Lower leg skin (tissue), 4 donors: ENCODE measurements around the gene TAF13. TPM values are rescaled to one million over a fixed set of nuclear protein-coding genes. Genes with fewer than 3 reads are reported as not detected.
A peak's percentile ranks its signal among the peaks of the same experiment; 100 is the strongest.

Experiments used
- DNase-seq, 2 donors: peaks; one replicate each; pipeline ENCODE4 v3.0.0-alpha.2; 2019; ENCODE audit warnings: low spot score in 2 of 2
- H3K4me3 ChIP-seq: fragments of 200-600 bp; sonication (generic); 2 replicates; pipeline ENCODE4 v1.5.1; 2017; ENCODE audit warnings: mild to moderate bottlenecking, low read depth; ENCODE audit not compliant: poor library complexity, severe bottlenecking
- CTCF ChIP-seq, 3 donors: fragments of 450-650 bp; IDR thresholded peaks; one replicate each; pipeline ENCODE4 v1.5.1; 2016; ENCODE audit warnings: antibody characterized with exemption in 3 of 3, mild to moderate bottlenecking in 3 of 3, moderate library complexity in 2 of 3
- POLR2A ChIP-seq, 2 donors: fragments of 450-650 bp; IDR thresholded peaks; one replicate each; pipeline ENCODE4 v1.6.1; 2016 to 2017; ENCODE audit warnings: antibody characterized with exemption in 2 of 2, mild to moderate bottlenecking in 1 of 2, moderate library complexity in 1 of 2
- WGBS, 2 donors: methylation state at CpG; one replicate each; pipeline ENCODE4 v1.1.5; 2018; 5-methylcytosine and 5-hydroxymethylcytosine counted together
- intact Hi-C: fragments of 100-400 bp; cut with DNase I; formaldehyde crosslinking; loops from one replicate; pipeline ENCODE4 v1.15.0; 2023; ENCODE audit warnings: low total_unique reads
- total RNA-seq, 4 donors: library from RNA; depleted of rRNA; stranded (reverse); fragments of >200 nt; gene quantifications; one replicate each; pipeline ENCODE4 v1.1.0, GENCODE V29; 2016

Gene TAF13
- total RNA-seq, 4 donors from 2014 or later = 22.2 to 28.9 (median 23.9) TPM

- intact Hi-C loops = no loop called here
These were observed 27.5 kb downstream of the TAF13 start for GRCh38 chr1:109048335-109048734.

GRCh38 chr1:109047339-109047738 lies 28.5 kb downstream of the TAF13 start:
- intact Hi-C loops = no loop called here
- 78 to 87% methylated on average over 6 of the region's 6 CpGs for WGBS, 2 donors
- TF ChIP-seq CTCF (IDR thresholded peaks at IDR 0.05) (no peak), POLR2A (IDR thresholded peaks at IDR 0.05) (no peak)

More at GRCh38 chr1:109048335-109048734, 27.5 kb downstream of the TAF13 start:
- 23% methylated on average over 2 of the region's 2 CpGs for WGBS, 2 donors
- H3K4me3 ChIP-seq = no peak overlapping the region
- no peak for DNase-seq
- TF ChIP-seq CTCF (IDR thresholded peaks at IDR 0.05) (no peak), POLR2A (IDR thresholded peaks at IDR 0.05) (no peak)

GRCh38 chr1:109046671-109047070 lies 29.1 kb downstream of the TAF13 start:
- peak; percentile 32 to 45 for DNase-seq
- intact Hi-C loops = no loop called here
- no peak overlapping the region for H3K4me3 ChIP-seq
- 46 to 58% methylated on average over 4 of the region's 4 CpGs for WGBS, 2 donors
- no peak for TF ChIP-seq POLR2A (IDR thresholded peaks at IDR 0.05)
- no peak for TF ChIP-seq CTCF (IDR thresholded peaks at IDR 0.05)

More at GRCh38 chr1:109047339-109047738, 28.5 kb downstream of the TAF13 start:
- DNase-seq = peak in 1 of 2 donors; percentile 18
- no peak overlapping the region for H3K4me3 ChIP-seq

DNA sequence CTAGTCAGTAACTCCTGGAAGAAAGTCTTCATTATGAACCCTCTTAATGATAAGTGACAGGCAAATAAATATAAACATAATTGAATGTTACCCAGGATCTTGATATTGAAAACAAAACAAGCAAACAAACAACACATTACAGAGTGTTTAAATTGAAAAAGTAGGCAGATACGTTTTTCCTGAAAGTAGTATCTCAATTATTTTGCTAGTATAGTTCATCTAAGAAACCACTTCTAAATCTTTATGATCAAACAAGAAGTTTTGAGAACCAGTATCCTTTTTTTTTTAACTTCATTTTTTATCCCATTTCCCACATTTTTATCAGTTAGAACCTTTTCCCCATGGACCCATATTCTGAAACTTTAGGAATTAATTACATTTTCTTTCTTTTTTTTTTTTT lies 30.2 kb downstream of the TAF13 start:
- DNase-seq = no peak
- TF ChIP-seq POLR2A (IDR thresholded peaks at IDR 0.05) = no peak
- TF ChIP-seq CTCF (IDR thresholded peaks at IDR 0.05) = no peak
- WGBS, 2 donors = 53 to 64% methylated on average over 1 of the region's 1 CpG
- intact Hi-C loops = no loop called here
- no peak overlapping the region for H3K4me3 ChIP-seq

- no peak for TF ChIP-seq CTCF (IDR thresholded peaks at IDR 0.05)
- peak in 1 of 2 donors; percentile 84 for TF ChIP-seq POLR2A (IDR thresholded peaks at IDR 0.05)
- peak; percentile 93 to 99 for DNase-seq
- peak within 1 kb of the TSS; percentile 100 for H3K4me3 ChIP-seq
- intact Hi-C loops = loop anchor here (5.0 kb wide), 1 partner anchor 60 kb away; no protein-coding TSS in a partner anchor
- WGBS, 2 donors = 0 to 1% methylated on average over 39 to 51 of the region's 90 CpGs
These were observed 34.0 kb downstream of the TAF13 start, which contains the start of gene WDR47 for GRCh38 chr1:109041621-109042468. WDR47 (minus strand) TSS chr1:109042102; CDS start chr1:109023512, 18,590 bp downstream.
